OCI-LY7 (cell line): ENCODE results near the gene SEMA3C. TPM values are rescaled to one million over a fixed set of nuclear protein-coding genes. Genes with fewer than 3 reads are reported as not detected.

ENCODE experiments used
- BruUV-seq: library from RNA; stranded (reverse); fragments of 400-500 nt; replicated peaks from 2 replicates; lab custom pipeline; 2021; lab: Mats Ljungman, UMichigan
- CTCF ChIA-PET: fragments of 300-600 bp; sonication (Branson Sonifier 250); formaldehyde crosslinking; loops from one replicate; lab custom pipeline; 2022; ENCODE audit warnings: antibody characterized with exemption; ENCODE audit not compliant: unreplicated experiment; lab: Charles Lee
- POLR2A ChIA-PET: fragments of 300-600 bp; sonication (Branson Sonifier 250); formaldehyde crosslinking; loops from one replicate; lab custom pipeline; 2022; ENCODE audit warnings: antibody characterized with exemption; lab: Charles Lee
- DNase-seq: peaks from one replicate; pipeline ENCODE4 v3.0.0-alpha.2; 2015; ENCODE audit warnings: low spot score
- H2AFZ ChIP-seq: fragments of 200-600 bp; sonication (generic), shearing (Covaris generic); 2 replicates; pipeline ENCODE4 v1.6.1; 2014; ENCODE audit warnings: mild to moderate bottlenecking, antibody characterized with exemption, low read length, moderate library complexity
- H3K27ac ChIP-seq: fragments of 200-600 bp; sonication (generic); 2 replicates; pipeline ENCODE4 v1.5.1; 2014; ENCODE audit warnings: mixed run types, low read depth, mild to moderate bottlenecking, moderate library complexity, low read length, inconsistent platforms; ENCODE audit not compliant: poor library complexity, severe bottlenecking
- H3K36me3 ChIP-seq: fragments of 200-600 bp; sonication (generic); 2 replicates; pipeline ENCODE4 v1.6.1; 2014; ENCODE audit warnings: mild to moderate bottlenecking, antibody characterized with exemption, low read length, moderate library complexity, mixed read lengths; ENCODE audit not compliant: insufficient read depth
- H3K4me1 ChIP-seq: fragments of 200-600 bp; sonication (generic); 2 replicates; pipeline ENCODE4 v1.5.1; 2014; ENCODE audit warnings: mild to moderate bottlenecking, low read length; ENCODE audit not compliant: insufficient read depth, poor library complexity, severe bottlenecking
- H3K4me2 ChIP-seq: fragments of 200-600 bp; sonication (generic); 2 replicates; pipeline ENCODE4 v1.6.1; 2014; ENCODE audit warnings: mild to moderate bottlenecking, low read length
- H3K4me3 ChIP-seq: fragments of 200-600 bp; sonication (generic); 2 replicates; pipeline ENCODE4 v1.5.1; 2014; ENCODE audit warnings: mild to moderate bottlenecking, low read depth, low read length; ENCODE audit not compliant: poor library complexity, severe bottlenecking
- H3K79me2 ChIP-seq: fragments of 200-600 bp; sonication (generic); 2 replicates; pipeline ENCODE4 v1.6.1; 2016; ENCODE audit warnings: low read depth, mild to moderate bottlenecking, low read length, moderate library complexity, mixed read lengths; ENCODE audit not compliant: insufficient read depth
- H3K9me2 ChIP-seq: fragments of 200-600 bp; sonication (generic); 2 replicates; pipeline ENCODE4 v1.6.1; 2016; ENCODE audit warnings: mild to moderate bottlenecking, low read length, mixed read lengths; ENCODE audit not compliant: insufficient read depth
- H3K9me3 ChIP-seq: fragments of 200-600 bp; sonication (generic); 2 replicates; pipeline ENCODE4 v1.6.1; 2014; ENCODE audit warnings: mild to moderate bottlenecking, mixed run types, low read length, mixed read lengths
- H4K20me1 ChIP-seq: fragments of 200-600 bp; sonication (generic); 2 replicates; pipeline ENCODE4 v1.6.1; 2014; ENCODE audit warnings: mild to moderate bottlenecking, antibody characterized with exemption, low read length, moderate library complexity, mixed read lengths; ENCODE audit not compliant: insufficient read depth
- EZH2phosphoT487 ChIP-seq: fragments of 200-600 bp; sonication (generic); IDR thresholded peaks from 2 replicates; pipeline ENCODE4 v1.6.1; 2018; ENCODE audit warnings: low read depth, borderline replicate concordance, mild to moderate bottlenecking, mixed run types, antibody characterized with exemption, low read length, moderate library complexity, mixed read lengths
- intact Hi-C: fragments of 100-400 bp; cut with micrococcal nuclease; formaldehyde crosslinking; loops from one replicate; pipeline ENCODE4 v1.10.0; 2022; ENCODE audit not compliant: unreplicated experiment
- total RNA-seq, 2 experiments: library from RNA; depleted of rRNA in 1 of 2; stranded (reverse); fragments of >200 nt in 1 of 2; shearing (Covaris generic) in 1 of 2; gene quantifications; 2 replicates each; pipeline ENCODE4 v1.2.3, GENCODE V29; 2014 to 2022
- TF ChIP-seq, protein P1 (sequence below): fragments of 200-600 bp; sonication (generic); conservative IDR thresholded peaks from 2 replicates; pipeline ENCODE4 v1.5.1; 2014; ENCODE audit warnings: mild to moderate bottlenecking, antibody characterized with exemption, low read length, moderate library complexity, mixed read lengths

The SEMA3C gene
- total RNA-seq, 2 experiments from 2014 or later = not detected

DNA sequence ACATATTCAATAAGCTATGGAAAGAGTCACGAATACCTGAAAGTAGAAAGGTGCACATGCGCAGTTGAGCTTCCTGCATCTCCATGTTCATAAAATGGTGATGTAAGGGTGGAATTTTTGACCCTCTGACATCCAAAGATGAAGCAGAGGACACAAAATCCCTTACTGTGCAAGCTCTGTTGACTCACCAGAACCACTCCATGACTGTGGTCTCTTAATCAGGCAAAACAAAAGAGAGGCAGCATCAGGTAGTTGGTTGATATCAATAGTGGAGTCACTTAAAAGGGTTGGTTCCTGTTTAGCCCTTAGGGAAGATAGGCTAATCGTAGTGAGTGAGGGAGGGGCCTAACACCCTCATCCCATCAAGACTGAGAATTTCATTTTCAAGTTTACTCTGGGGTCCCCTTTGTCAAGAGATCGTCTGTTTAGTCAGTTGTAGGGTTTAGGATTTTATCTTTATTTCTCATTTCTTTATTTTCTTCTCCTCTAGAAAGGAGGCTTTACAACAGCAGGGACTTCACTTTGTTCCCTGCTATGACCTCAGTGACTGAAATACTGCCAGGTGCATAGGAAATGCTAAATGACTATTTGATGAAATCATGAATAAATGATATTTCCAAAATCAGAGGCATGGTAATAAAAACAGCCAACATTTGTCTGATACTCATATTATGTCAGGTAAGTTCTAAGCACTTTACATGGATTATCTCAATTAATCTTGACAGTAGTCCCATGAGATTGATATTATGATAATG, 182.3 kb downstream of the SEMA3C start:
- CTCF ChIA-PET = no interaction called here
- intact Hi-C loops = no loop called here

DNA sequence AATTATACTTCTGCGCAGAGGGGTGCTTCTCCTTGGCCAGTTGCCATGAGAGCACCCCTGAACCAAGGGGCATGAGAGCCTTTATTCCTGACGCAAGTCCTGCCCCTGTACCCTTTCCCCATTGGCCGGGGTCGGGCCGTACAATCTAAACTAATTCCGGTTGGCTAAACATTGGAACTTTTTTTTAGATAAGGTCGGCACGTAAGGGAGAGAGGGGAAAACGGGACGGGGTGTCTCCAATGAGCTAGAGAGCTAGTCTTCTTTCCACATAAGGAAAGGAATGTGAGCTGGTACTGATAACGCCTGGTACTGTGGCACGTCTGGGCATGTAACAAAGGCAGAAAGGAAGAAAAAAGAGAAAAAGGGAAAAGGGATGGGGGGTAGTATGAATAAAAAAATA, 183.5 kb downstream of the SEMA3C start:
- Histone ChIP-seq H3K9me3 (no peaks in the 10 kb centered on the region), H3K27ac (no peak overlapping the region), H3K9me2 (no peaks in the 10 kb centered on the region), H3K36me3 (no peaks in the 10 kb centered on the region), H3K4me2 (no peak overlapping the region), H2AFZ (no peak overlapping the region), H3K4me3 (no peak overlapping the region), H4K20me1 (no peaks in the 10 kb centered on the region), H3K79me2 (no peaks in the 10 kb centered on the region), H3K4me1 (no peaks in the 10 kb centered on the region)
- BruUV-seq = no TSS peak
- no peak for DNase-seq
- TF ChIP-seq, protein P1, sequence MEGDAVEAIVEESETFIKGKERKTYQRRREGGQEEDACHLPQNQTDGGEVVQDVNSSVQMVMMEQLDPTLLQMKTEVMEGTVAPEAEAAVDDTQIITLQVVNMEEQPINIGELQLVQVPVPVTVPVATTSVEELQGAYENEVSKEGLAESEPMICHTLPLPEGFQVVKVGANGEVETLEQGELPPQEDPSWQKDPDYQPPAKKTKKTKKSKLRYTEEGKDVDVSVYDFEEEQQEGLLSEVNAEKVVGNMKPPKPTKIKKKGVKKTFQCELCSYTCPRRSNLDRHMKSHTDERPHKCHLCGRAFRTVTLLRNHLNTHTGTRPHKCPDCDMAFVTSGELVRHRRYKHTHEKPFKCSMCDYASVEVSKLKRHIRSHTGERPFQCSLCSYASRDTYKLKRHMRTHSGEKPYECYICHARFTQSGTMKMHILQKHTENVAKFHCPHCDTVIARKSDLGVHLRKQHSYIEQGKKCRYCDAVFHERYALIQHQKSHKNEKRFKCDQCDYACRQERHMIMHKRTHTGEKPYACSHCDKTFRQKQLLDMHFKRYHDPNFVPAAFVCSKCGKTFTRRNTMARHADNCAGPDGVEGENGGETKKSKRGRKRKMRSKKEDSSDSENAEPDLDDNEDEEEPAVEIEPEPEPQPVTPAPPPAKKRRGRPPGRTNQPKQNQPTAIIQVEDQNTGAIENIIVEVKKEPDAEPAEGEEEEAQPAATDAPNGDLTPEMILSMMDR = no peak
- no peak for TF ChIP-seq EZH2phosphoT487
- POLR2A ChIA-PET = no interaction called here
- intact Hi-C loops = no loop called here
- CTCF ChIA-PET = no interaction called here

More for the DNA sequence above, 182.3 kb downstream of the SEMA3C start:
- Histone ChIP-seq H3K79me2 (no peaks in the 10 kb centered on the region), H3K4me1 (no peaks in the 10 kb centered on the region), H3K4me2 (no peak overlapping the region), H3K36me3 (no peaks in the 10 kb centered on the region), H3K4me3 (no peak overlapping the region), H4K20me1 (no peaks in the 10 kb centered on the region), H3K27ac (no peak overlapping the region), H2AFZ (no peak overlapping the region), H3K9me3 (no peaks in the 10 kb centered on the region), H3K9me2 (no peaks in the 10 kb centered on the region)
- BruUV-seq = no TSS peak
- POLR2A ChIA-PET = no interaction called here
- no peak for DNase-seq
- TF ChIP-seq EZH2phosphoT487 = no peak
- TF ChIP-seq, protein P1 = no peak

DNA sequence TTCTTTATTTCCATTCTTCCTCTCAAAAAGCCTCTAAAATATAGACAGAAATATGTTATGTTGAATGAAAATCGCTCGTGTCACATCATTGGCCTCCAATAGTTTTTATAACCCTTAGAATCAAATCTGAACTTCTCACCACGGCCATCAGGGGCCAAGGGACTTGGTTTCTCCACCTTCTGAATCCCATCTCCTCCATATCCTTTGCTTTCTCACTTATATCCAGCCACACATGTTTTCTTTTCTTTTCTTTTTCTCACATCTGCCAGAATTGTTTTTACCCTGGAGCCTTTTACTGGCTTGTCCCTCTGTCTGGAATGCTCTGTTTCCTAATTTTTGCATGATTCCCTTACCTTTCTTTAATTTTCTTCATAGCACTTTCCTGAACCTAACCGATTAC, 184.8 kb downstream of the SEMA3C start:
- no peak for TF ChIP-seq EZH2phosphoT487
- TF ChIP-seq, protein P1 = no peak
- ChIA-PET POLR2A (no interaction called here), CTCF (no interaction called here)
- intact Hi-C loops = no loop called here
- no peaks in the 10 kb centered on the region for H3K9me3 ChIP-seq
- no peaks in the 10 kb centered on the region for H4K20me1 ChIP-seq
- H3K79me2 ChIP-seq = no peaks in the 10 kb centered on the region
- no peaks in the 10 kb centered on the region for H3K4me1 ChIP-seq
- no peaks in the 10 kb centered on the region for H3K9me2 ChIP-seq
- no peak overlapping the region for H3K4me2 ChIP-seq
- H3K36me3 ChIP-seq = no peaks in the 10 kb centered on the region
- no peak overlapping the region for H3K27ac ChIP-seq
- no peak overlapping the region for H3K4me3 ChIP-seq
- no peak overlapping the region for H2AFZ ChIP-seq
- BruUV-seq = no TSS peak
- no peak for DNase-seq
